HEK293 (cell line): Measurements from ENCODE around the gene NDUFS8.

Experiments used
- CTCF ChIA-PET: fragments of 350-600 bp; formaldehyde crosslinking; extraction: SDS; loops from one replicate; lab custom pipeline; 2021; ENCODE audit warnings: antibody characterized with exemption; lab: Yijun Ruan, JAX
- POLR2A ChIA-PET: fragments of 300-600 bp; formaldehyde crosslinking; extraction: SDS; loops from one replicate; lab custom pipeline; 2020; ENCODE audit warnings: antibody characterized with exemption, inconsistent platforms; lab: Yijun Ruan, JAX
- H3K27ac ChIP-seq: fragments of 200-500 bp; sonication (Bioruptor generic); 2 replicates; pipeline ENCODE4 v1.5.1; 2014; ENCODE audit warnings: low read depth, low read length, control low read depth, inconsistent platforms; ENCODE audit errors: extremely low read depth
- H3K36me3 ChIP-seq, 2 experiments: fragments of 200-500 bp in 1 of 2; sonication (Bioruptor generic) in 1 of 2; 1 replicate in 1 of 2; 2 replicates in 1 of 2; pipeline ENCODE4 v1.5.1; 2014 to 2017; ENCODE audit warnings: inconsistent platforms in 2 of 2, low read length in 2 of 2; ENCODE audit not compliant: control insufficient read depth in 2 of 2, insufficient read depth in 1 of 2
- H3K4me1 ChIP-seq: fragments of 200-500 bp; sonication (Bioruptor generic); 2 replicates; pipeline ENCODE4 v1.5.1; 2014; ENCODE audit warnings: mild to moderate bottlenecking, low read length, inconsistent platforms; ENCODE audit not compliant: control insufficient read depth, insufficient read depth
- H3K4me3 ChIP-seq: 2 replicates; pipeline ENCODE4 v1.5.1; 2011; ENCODE audit warnings: low read depth, mild to moderate bottlenecking, control low read depth, low read length, moderate library complexity
- H3K9me3 ChIP-seq: fragments of 200-500 bp; sonication (Bioruptor generic); 2 replicates; pipeline ENCODE4 v1.5.1; 2014; ENCODE audit warnings: low read depth, low read length, inconsistent platforms; ENCODE audit not compliant: control insufficient read depth, insufficient read depth
- BCL11B ChIP-seq: fragments of 450-650 bp; formaldehyde crosslinking; IDR thresholded peaks from 2 replicates; pipeline ENCODE4 v1.5.1; 2016; ENCODE audit warnings: low read depth, missing biosample characterization, missing genetic modification characterization
- HOXA7 ChIP-seq: sonication (generic); formaldehyde crosslinking; IDR thresholded peaks from 2 replicates; pipeline ENCODE4 v1.8.1; 2022; ENCODE audit warnings: missing genetic modification reagents, borderline replicate concordance
- KLF1 ChIP-seq: fragments of 450-650 bp; formaldehyde crosslinking; IDR thresholded peaks from 2 replicates; pipeline ENCODE4 v1.5.1; 2016; ENCODE audit warnings: missing biosample characterization, missing genetic modification characterization
- KLF10 ChIP-seq: fragments of 450-650 bp; IDR thresholded peaks from 2 replicates; pipeline ENCODE4 v1.5.1; 2018; ENCODE audit warnings: missing biosample characterization, mild to moderate bottlenecking, missing genetic modification characterization
- PATZ1 ChIP-seq: fragments of 450-650 bp; formaldehyde crosslinking; IDR thresholded peaks from 2 replicates; pipeline ENCODE4 v1.5.1; 2016; ENCODE audit warnings: missing biosample characterization, missing genetic modification characterization
- PBX3 ChIP-seq: sonication (generic); formaldehyde crosslinking; IDR thresholded peaks from 2 replicates; pipeline ENCODE4 v1.8.1; 2022; ENCODE audit warnings: mild to moderate bottlenecking, moderate library complexity, missing genetic modification reagents
- PRDM1 ChIP-seq: fragments of 450-650 bp; formaldehyde crosslinking; IDR thresholded peaks from 2 replicates; pipeline ENCODE4; 2016; ENCODE audit warnings: missing biosample characterization, missing genetic modification characterization
- SP7 ChIP-seq: fragments of 450-650 bp; formaldehyde crosslinking; IDR thresholded peaks from 2 replicates; pipeline ENCODE4 v1.5.1; 2016; ENCODE audit warnings: missing biosample characterization, missing genetic modification characterization
- TCF7L2 ChIP-seq: IDR thresholded peaks from 2 replicates; pipeline ENCODE4 v1.6.1; 2011; ENCODE audit warnings: low read depth, mild to moderate bottlenecking, inconsistent platforms, low read length, moderate library complexity, borderline replicate concordance
- YY1 ChIP-seq: fragments of 450-650 bp; formaldehyde crosslinking; IDR thresholded peaks from 2 replicates; pipeline ENCODE4 v1.5.1; 2018; ENCODE audit warnings: missing biosample characterization, missing genetic modification characterization
- ZFP41 ChIP-seq: fragments of 450-650 bp; formaldehyde crosslinking; IDR thresholded peaks from 2 replicates; pipeline ENCODE4 v1.5.1; 2016; ENCODE audit warnings: missing biosample characterization, missing genetic modification characterization, borderline replicate concordance
- ZNF138 ChIP-seq: fragments of 450-650 bp; formaldehyde crosslinking; IDR thresholded peaks from 2 replicates; pipeline ENCODE4 v1.5.1; 2016; ENCODE audit warnings: missing biosample characterization, missing genetic modification characterization, borderline replicate concordance
- ZNF175 ChIP-seq: fragments of 450-650 bp; formaldehyde crosslinking; IDR thresholded peaks from 2 replicates; pipeline ENCODE4 v1.5.1; 2016; ENCODE audit warnings: missing biosample characterization, missing genetic modification characterization
- ZNF214 ChIP-seq: fragments of 450-650 bp; formaldehyde crosslinking; IDR thresholded peaks from 2 replicates; pipeline ENCODE4 v1.5.1; 2017; ENCODE audit warnings: missing biosample characterization, mild to moderate bottlenecking, missing genetic modification characterization, borderline replicate concordance
- ZNF274 ChIP-seq, 2 experiments: fragments of 200-500 bp in 1 of 2; fragments of 450-650 bp in 1 of 2; sonication (Bioruptor generic) in 1 of 2; formaldehyde crosslinking in 1 of 2; IDR thresholded peaks; 2 replicates each; pipeline versions ENCODE4 v1.5.1 to v1.6.1; 2014 to 2016; ENCODE audit warnings: borderline replicate concordance in 1 of 2, inconsistent platforms in 1 of 2, low read length in 1 of 2, missing biosample characterization in 1 of 2, missing genetic modification characterization in 1 of 2
- ZNF362 ChIP-seq: fragments of 450-650 bp; formaldehyde crosslinking; IDR thresholded peaks from 2 replicates; pipeline ENCODE4 v1.5.1; 2016; ENCODE audit warnings: missing biosample characterization, missing genetic modification characterization
- ZNF518A ChIP-seq: fragments of 450-650 bp; formaldehyde crosslinking; conservative IDR thresholded peaks from 2 replicates; pipeline ENCODE4 v1.5.1; 2016; ENCODE audit warnings: low read depth, missing biosample characterization, missing genetic modification characterization
- ZNF610 ChIP-seq: fragments of 450-650 bp; formaldehyde crosslinking; IDR thresholded peaks from 2 replicates; pipeline ENCODE4 v1.5.1; 2016; ENCODE audit warnings: missing biosample characterization, missing genetic modification characterization, borderline replicate concordance
- ZNF624 ChIP-seq: fragments of 450-650 bp; formaldehyde crosslinking; IDR thresholded peaks from 2 replicates; pipeline ENCODE4 v1.5.1; 2017; ENCODE audit warnings: missing biosample characterization, missing genetic modification characterization
- ZNF654 ChIP-seq: fragments of 450-650 bp; formaldehyde crosslinking; IDR thresholded peaks from 2 replicates; pipeline ENCODE4 v1.5.1; 2016; ENCODE audit warnings: low read depth, missing biosample characterization, missing genetic modification characterization
- ZNF660 ChIP-seq: fragments of 450-650 bp; IDR thresholded peaks from 2 replicates; pipeline ENCODE4 v1.5.1; 2018; ENCODE audit warnings: missing biosample characterization, mild to moderate bottlenecking, missing genetic modification characterization
- ZNF677 ChIP-seq: fragments of 450-650 bp; IDR thresholded peaks from 2 replicates; pipeline ENCODE4 v1.5.0; 2018; ENCODE audit warnings: missing biosample characterization, mild to moderate bottlenecking, missing genetic modification characterization, moderate library complexity
- ZNF76 ChIP-seq: fragments of 450-650 bp; formaldehyde crosslinking; IDR thresholded peaks from 2 replicates; pipeline ENCODE4; 2016; ENCODE audit warnings: low read depth, missing biosample characterization, missing genetic modification characterization, borderline replicate concordance

NDUFS8 gene

GRCh38 chr11:68003846-68004550 lies 26.5 kb upstream of the NDUFS8 start, which contains the start of gene UNC93B1 (continued):
- TF ChIP-seq ZNF624 (tag by site-specific recombination) (no peak), SP7 (tag by site-specific recombination) (peak; percentile 56), ZNF274 (IDR thresholded peaks at IDR 0.05; ENCODE audit: low read length) (no peak), ZNF274 (tag by site-specific recombination; IDR thresholded peaks at IDR 0.05; ENCODE audit: borderline replicate concordance) (no peak), PATZ1 (tag by site-specific recombination) (0 out of 2 replicates have a peak, but pooled peaks have one; percentile 26), ZNF175 (tag by site-specific recombination) (no peak), KLF1 (tag by site-specific recombination) (peak; percentile 56; the same call in 1 of the 2 replicates), ZNF138 (tag by site-specific recombination) (no peak), ZNF610 (no peak), ZNF214 (tag by site-specific recombination) (no peak), HOXA7 (no peak), ZNF660 (tag by site-specific recombination) (no peak), KLF10 (tag by site-specific recombination) (peak; percentile 95), PBX3 (0 out of 2 replicates have a peak, but pooled peaks have one; percentile 33), ZNF518A (tag by site-specific recombination) (no peak), PRDM1 (tag by site-specific recombination) (no peak)
- TF ChIP-seq, all 188 proteins: peak for 25

- CTCF ChIA-PET, result no interaction called here
Observed at GRCh38 chr11:68004551-68005335, 25.7 kb upstream of the NDUFS8 start.

More at GRCh38 chr11:68004551-68005335, 25.7 kb upstream of the NDUFS8 start:
- Histone ChIP-seq H3K9me3 (no peaks in the 10 kb centered on the region), H3K27ac (no peak overlapping the region), H3K4me3 (peak overlapping the region; percentile 48; the same call in 1 of the 2 replicates), H3K4me1 (no peaks in the 10 kb centered on the region; the same call in 1 of the 2 replicates), H3K36me3 (no peaks in the 10 kb centered on the region)
- POLR2A ChIA-PET, result no interaction called here
- TF ChIP-seq ZNF677 (tag by site-specific recombination) (no peak), ZFP41 (tag by site-specific recombination) (no peak), ZNF76 (tag by site-specific recombination) (no peak), PRDM1 (tag by site-specific recombination) (no peak), BCL11B (tag by site-specific recombination) (no peak), YY1 (no peak), ZNF654 (tag by site-specific recombination) (no peak), ZNF362 (tag by site-specific recombination) (no peak), ZNF660 (tag by site-specific recombination) (no peak), TCF7L2 (no peak)
